Cardiac muscle cell (in vitro differentiated cells and primary cell): ENCODE measurements around the gene KLRD1. TPM values are rescaled to one million over a fixed set of nuclear protein-coding genes. Genes with fewer than 3 reads are reported as not detected.
A peak's percentile ranks its signal among the peaks of the same experiment; 100 is the strongest.

Experiments used
- DNase-seq, 2 donors: peaks; one replicate each; pipeline versions ENCODE4 v3.0.0 to v3.0.0-alpha.2; 2010 to 2017; ENCODE audit warnings: low read depth in 1 of 2, low spot score in 1 of 2
- H3K27ac ChIP-seq: fragments of 200-600 bp; sonication (generic); 2 replicates; pipeline ENCODE4 v1.5.1; 2016
- H3K27me3 ChIP-seq: fragments of 200-600 bp; sonication (generic); 2 replicates; pipeline ENCODE4 v1.6.0; 2016; ENCODE audit warnings: control low read depth
- H3K36me3 ChIP-seq: fragments of 200-600 bp; sonication (generic); 2 replicates; pipeline ENCODE4 v1.5.1; 2016; ENCODE audit warnings: control low read depth
- H3K4me1 ChIP-seq: fragments of 200-600 bp; sonication (generic); 2 replicates; pipeline ENCODE4 v1.8.1; 2017; ENCODE audit warnings: low read depth, mild to moderate bottlenecking, mixed run types
- H3K4me3 ChIP-seq: fragments of 200-600 bp; sonication (generic); 2 replicates; pipeline ENCODE4 v1.5.1; 2016; ENCODE audit warnings: mild to moderate bottlenecking
- H3K9me3 ChIP-seq: fragments of 200-600 bp; sonication (generic); 2 replicates; pipeline ENCODE4 v1.5.1; 2017; ENCODE audit warnings: low read depth, mild to moderate bottlenecking, control low read depth
- CTCF ChIP-seq: IDR thresholded peaks from 2 replicates; pipeline ENCODE4 v1.5.1; 2012; ENCODE audit warnings: low read depth, mild to moderate bottlenecking, low read length
- polyA plus RNA-seq: library from polyadenylated mRNA; unstranded; fragments of >200 nt; fragmentation: Nextera tagmentation; extraction: Ambion mirVana; gene quantifications from 2 replicates; pipeline ENCODE4 v1.2.1, GENCODE V29; 2016
- total RNA-seq: library from RNA; depleted of rRNA; stranded (reverse); fragments of >200 nt; gene quantifications from 2 replicates; pipeline ENCODE4 v1.2.3, GENCODE V29; 2016

The KLRD1 gene
- total RNA-seq (0.04 and 0.42 TPM in 2 replicates), polyA plus RNA-seq (0.10 and 0.19 TPM in 2 replicates)

GRCh38 chr12:10307630-10308029 is at the start of gene KLRD1:
TSS of gene KLRD1 (plus strand) at chr12:10307870. CDS start at chr12:10308078, 208 bp downstream.
- Histone ChIP-seq H3K27ac (no peak within 1 kb of the TSS), H3K9me3 (no peaks in the 10 kb centered on the region), H3K4me3 (no peak within 1 kb of the TSS), H3K27me3 (no peaks in the 10 kb centered on the region), H3K36me3 (no peaks in the 10 kb centered on the region), H3K4me1 (no peaks in the 10 kb centered on the region)
- peak in 1 of 2 donors; percentile 7 for DNase-seq
- no peak for TF ChIP-seq CTCF

- H3K27ac ChIP-seq: no peak overlapping the region
- H3K4me1 ChIP-seq: no peaks in the 10 kb centered on the region
- H3K4me3 ChIP-seq: no peak overlapping the region
- no peaks in the 10 kb centered on the region for H3K36me3 ChIP-seq
- no peak for TF ChIP-seq CTCF
- no peak for DNase-seq
- H3K9me3 ChIP-seq: no peaks in the 10 kb centered on the region
- H3K27me3 ChIP-seq: no peaks in the 10 kb centered on the region
Observed at GRCh38 chr12:10260927-10261326, 46.7 kb upstream of the KLRD1 start.

- TF ChIP-seq CTCF: no peak
- Histone ChIP-seq H3K27ac (no peak overlapping the region), H3K27me3 (no peaks in the 10 kb centered on the region), H3K36me3 (no peaks in the 10 kb centered on the region), H3K4me3 (no peak overlapping the region), H3K9me3 (no peaks in the 10 kb centered on the region), H3K4me1 (no peaks in the 10 kb centered on the region)
- no peak for DNase-seq
Observed at GRCh38 chr12:10268037-10268436, 39.6 kb upstream of the KLRD1 start.

GRCh38 chr12:10272467-10272866 is 35.2 kb upstream of the KLRD1 start:
- H3K4me1 ChIP-seq: no peaks in the 10 kb centered on the region
- no peaks in the 10 kb centered on the region for H3K9me3 ChIP-seq
- no peaks in the 10 kb centered on the region for H3K36me3 ChIP-seq
- no peak overlapping the region for H3K27ac ChIP-seq
- no peak overlapping the region for H3K4me3 ChIP-seq
- DNase-seq: no peak
- no peak for TF ChIP-seq CTCF
- H3K27me3 ChIP-seq: no peaks in the 10 kb centered on the region

GRCh38 chr12:10276774-10277173 is 30.9 kb upstream of the KLRD1 start:
- no peaks in the 10 kb centered on the region for H3K36me3 ChIP-seq
- H3K27me3 ChIP-seq: no peaks in the 10 kb centered on the region
- H3K27ac ChIP-seq: no peak overlapping the region
- no peak for DNase-seq
- TF ChIP-seq CTCF: no peak
- H3K4me1 ChIP-seq: no peaks in the 10 kb centered on the region
- no peaks in the 10 kb centered on the region for H3K9me3 ChIP-seq
- H3K4me3 ChIP-seq: no peak overlapping the region

- no peak overlapping the region for H3K4me3 ChIP-seq
- no peak overlapping the region for H3K27ac ChIP-seq
- H3K36me3 ChIP-seq: no peaks in the 10 kb centered on the region
- TF ChIP-seq CTCF: no peak
- H3K4me1 ChIP-seq: no peaks in the 10 kb centered on the region
- H3K9me3 ChIP-seq: no peaks in the 10 kb centered on the region
- peak in 1 of 2 donors; percentile 2 for DNase-seq
- H3K27me3 ChIP-seq: no peaks in the 10 kb centered on the region
Observed at GRCh38 chr12:10278104-10278503, 29.6 kb upstream of the KLRD1 start.
